ENCODE data around the gene DPH6. TPM values are rescaled to one million over a fixed set of nuclear protein-coding genes. Genes with fewer than 3 reads are reported as not detected.

DPH6 gene
- total RNA-seq, 1 experiment from 2014 or later = 31.7 TPM

DNA sequence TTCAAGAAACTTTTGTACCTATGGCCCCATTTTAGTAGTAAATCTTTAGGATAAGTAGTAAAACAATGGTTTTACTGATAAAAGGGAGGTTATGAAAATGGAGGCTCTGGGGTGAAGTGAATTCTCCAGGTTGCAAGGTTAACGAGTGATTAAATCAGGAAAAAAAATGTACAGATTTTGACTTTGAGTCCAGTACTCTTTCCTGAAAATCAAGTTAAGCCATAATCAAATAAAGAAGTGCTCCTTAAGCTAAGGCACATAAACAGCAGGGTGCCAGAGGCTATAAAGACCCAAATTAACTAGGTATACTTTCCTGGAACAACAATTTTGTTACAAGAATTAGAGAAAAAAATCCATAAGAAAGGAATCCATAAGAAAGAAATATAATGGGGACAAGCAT lies 114.7 kb downstream of the DPH6 start (continued):
- TF ChIP-seq, protein P1, sequence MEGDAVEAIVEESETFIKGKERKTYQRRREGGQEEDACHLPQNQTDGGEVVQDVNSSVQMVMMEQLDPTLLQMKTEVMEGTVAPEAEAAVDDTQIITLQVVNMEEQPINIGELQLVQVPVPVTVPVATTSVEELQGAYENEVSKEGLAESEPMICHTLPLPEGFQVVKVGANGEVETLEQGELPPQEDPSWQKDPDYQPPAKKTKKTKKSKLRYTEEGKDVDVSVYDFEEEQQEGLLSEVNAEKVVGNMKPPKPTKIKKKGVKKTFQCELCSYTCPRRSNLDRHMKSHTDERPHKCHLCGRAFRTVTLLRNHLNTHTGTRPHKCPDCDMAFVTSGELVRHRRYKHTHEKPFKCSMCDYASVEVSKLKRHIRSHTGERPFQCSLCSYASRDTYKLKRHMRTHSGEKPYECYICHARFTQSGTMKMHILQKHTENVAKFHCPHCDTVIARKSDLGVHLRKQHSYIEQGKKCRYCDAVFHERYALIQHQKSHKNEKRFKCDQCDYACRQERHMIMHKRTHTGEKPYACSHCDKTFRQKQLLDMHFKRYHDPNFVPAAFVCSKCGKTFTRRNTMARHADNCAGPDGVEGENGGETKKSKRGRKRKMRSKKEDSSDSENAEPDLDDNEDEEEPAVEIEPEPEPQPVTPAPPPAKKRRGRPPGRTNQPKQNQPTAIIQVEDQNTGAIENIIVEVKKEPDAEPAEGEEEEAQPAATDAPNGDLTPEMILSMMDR (IDR thresholded peaks at IDR 0.05) = no peak
- TF ChIP-seq RORB (CRISPR knock-in tag; IDR thresholded peaks at IDR 0.05) = no peak
- no peak for TF ChIP-seq SOX15 (CRISPR knock-in tag; IDR thresholded peaks at IDR 0.05)
- TF ChIP-seq, protein P2, sequence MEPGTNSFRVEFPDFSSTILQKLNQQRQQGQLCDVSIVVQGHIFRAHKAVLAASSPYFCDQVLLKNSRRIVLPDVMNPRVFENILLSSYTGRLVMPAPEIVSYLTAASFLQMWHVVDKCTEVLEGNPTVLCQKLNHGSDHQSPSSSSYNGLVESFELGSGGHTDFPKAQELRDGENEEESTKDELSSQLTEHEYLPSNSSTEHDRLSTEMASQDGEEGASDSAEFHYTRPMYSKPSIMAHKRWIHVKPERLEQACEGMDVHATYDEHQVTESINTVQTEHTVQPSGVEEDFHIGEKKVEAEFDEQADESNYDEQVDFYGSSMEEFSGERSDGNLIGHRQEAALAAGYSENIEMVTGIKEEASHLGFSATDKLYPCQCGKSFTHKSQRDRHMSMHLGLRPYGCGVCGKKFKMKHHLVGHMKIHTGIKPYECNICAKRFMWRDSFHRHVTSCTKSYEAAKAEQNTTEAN (CRISPR knock-in tag; IDR thresholded peaks at IDR 0.05) = no peak
- TF ChIP-seq, protein P3, sequence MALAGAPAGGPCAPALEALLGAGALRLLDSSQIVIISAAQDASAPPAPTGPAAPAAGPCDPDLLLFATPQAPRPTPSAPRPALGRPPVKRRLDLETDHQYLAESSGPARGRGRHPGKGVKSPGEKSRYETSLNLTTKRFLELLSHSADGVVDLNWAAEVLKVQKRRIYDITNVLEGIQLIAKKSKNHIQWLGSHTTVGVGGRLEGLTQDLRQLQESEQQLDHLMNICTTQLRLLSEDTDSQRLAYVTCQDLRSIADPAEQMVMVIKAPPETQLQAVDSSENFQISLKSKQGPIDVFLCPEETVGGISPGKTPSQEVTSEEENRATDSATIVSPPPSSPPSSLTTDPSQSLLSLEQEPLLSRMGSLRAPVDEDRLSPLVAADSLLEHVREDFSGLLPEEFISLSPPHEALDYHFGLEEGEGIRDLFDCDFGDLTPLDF (CRISPR knock-in tag; IDR thresholded peaks at IDR 0.05) = no peak
- no peak for TF ChIP-seq CREB1 (CRISPR knock-in tag; IDR thresholded peaks at IDR 0.05)
- TF ChIP-seq NR3C1 (CRISPR knock-in tag; conservative IDR thresholded peaks at IDR 0.05; ENCODE audit: low read depth) = no peak
- no peak for TF ChIP-seq ZNF416 (CRISPR knock-in tag; IDR thresholded peaks at IDR 0.05)

DNA sequence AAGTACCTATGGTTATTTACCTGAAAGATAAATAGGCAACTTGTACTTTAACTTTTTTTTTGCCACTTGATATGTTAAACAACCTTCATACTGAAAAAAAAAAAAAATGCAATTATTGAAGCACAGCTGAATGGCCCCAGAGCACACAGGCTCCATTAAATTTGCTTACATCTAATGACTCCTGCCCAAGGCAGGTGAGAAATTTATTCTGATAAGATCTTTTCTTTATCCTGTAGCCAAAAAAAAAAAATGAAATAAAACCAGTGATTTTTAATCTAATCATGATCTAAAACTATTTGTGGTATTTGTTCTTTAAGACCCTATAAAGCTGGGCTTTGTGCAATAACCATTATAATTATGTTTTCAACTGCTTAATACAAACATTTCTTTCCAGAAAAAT lies 115.7 kb downstream of the DPH6 start:
- ChIA-PET CTCF (interaction anchor here (0.5 to 1.6 kb wide), 2 partner anchors 14 to 249 kb away, joined by 5 to 7 read pairs; no protein-coding TSS in a partner anchor), POLR2A (no interaction called here)
- H3K4me1 Mint-ChIP-seq = peaks cover 19% of the 10 kb centered on the region
- DNase-seq (ENCODE audit: low spot score) (no peak), ATAC-seq (no peak)
- peaks cover 4% of the 10 kb centered on the region for H3K36me3 Mint-ChIP-seq
- TF ChIP-seq RELA (CRISPR knock-in tag; IDR thresholded peaks at IDR 0.05; ENCODE audit: borderline replicate concordance) (no peak), ZNF263 (CRISPR knock-in tag; IDR thresholded peaks at IDR 0.05; ENCODE audit: low read depth) (no peak), ZBTB21 (CRISPR knock-in tag; IDR thresholded peaks at IDR 0.05; ENCODE audit: borderline replicate concordance) (no peak), FOXP1 (CRISPR knock-in tag; IDR thresholded peaks at IDR 0.05; ENCODE audit: borderline replicate concordance) (no peak), NFE2L1 (CRISPR knock-in tag; IDR thresholded peaks at IDR 0.05) (no peak), RORB (CRISPR knock-in tag; IDR thresholded peaks at IDR 0.05) (no peak), ZNF232 (CRISPR knock-in tag; IDR thresholded peaks at IDR 0.05) (no peak), TP53 (CRISPR knock-in tag; IDR thresholded peaks at IDR 0.05) (no peak), PRRX2 (CRISPR knock-in tag; IDR thresholded peaks at IDR 0.05) (no peak), HMGA2 (CRISPR knock-in tag; IDR thresholded peaks at IDR 0.05) (no peak), ETV6 (CRISPR knock-in tag; IDR thresholded peaks at IDR 0.05) (no peak), GRHL2 (CRISPR knock-in tag; IDR thresholded peaks at IDR 0.05; ENCODE audit: insufficient replicate concordance, severe bottlenecking) (no peak), CBFB (CRISPR knock-in tag; IDR thresholded peaks at IDR 0.05; ENCODE audit: low read depth) (no peak), TCF7 (CRISPR knock-in tag; IDR thresholded peaks at IDR 0.05; ENCODE audit: low read depth) (no peak), FOXJ3 (CRISPR knock-in tag; IDR thresholded peaks at IDR 0.05; ENCODE audit: borderline replicate concordance) (no peak), CREM (CRISPR knock-in tag; IDR thresholded peaks at IDR 0.05) (no peak)
- TF ChIP-seq, protein P4, sequence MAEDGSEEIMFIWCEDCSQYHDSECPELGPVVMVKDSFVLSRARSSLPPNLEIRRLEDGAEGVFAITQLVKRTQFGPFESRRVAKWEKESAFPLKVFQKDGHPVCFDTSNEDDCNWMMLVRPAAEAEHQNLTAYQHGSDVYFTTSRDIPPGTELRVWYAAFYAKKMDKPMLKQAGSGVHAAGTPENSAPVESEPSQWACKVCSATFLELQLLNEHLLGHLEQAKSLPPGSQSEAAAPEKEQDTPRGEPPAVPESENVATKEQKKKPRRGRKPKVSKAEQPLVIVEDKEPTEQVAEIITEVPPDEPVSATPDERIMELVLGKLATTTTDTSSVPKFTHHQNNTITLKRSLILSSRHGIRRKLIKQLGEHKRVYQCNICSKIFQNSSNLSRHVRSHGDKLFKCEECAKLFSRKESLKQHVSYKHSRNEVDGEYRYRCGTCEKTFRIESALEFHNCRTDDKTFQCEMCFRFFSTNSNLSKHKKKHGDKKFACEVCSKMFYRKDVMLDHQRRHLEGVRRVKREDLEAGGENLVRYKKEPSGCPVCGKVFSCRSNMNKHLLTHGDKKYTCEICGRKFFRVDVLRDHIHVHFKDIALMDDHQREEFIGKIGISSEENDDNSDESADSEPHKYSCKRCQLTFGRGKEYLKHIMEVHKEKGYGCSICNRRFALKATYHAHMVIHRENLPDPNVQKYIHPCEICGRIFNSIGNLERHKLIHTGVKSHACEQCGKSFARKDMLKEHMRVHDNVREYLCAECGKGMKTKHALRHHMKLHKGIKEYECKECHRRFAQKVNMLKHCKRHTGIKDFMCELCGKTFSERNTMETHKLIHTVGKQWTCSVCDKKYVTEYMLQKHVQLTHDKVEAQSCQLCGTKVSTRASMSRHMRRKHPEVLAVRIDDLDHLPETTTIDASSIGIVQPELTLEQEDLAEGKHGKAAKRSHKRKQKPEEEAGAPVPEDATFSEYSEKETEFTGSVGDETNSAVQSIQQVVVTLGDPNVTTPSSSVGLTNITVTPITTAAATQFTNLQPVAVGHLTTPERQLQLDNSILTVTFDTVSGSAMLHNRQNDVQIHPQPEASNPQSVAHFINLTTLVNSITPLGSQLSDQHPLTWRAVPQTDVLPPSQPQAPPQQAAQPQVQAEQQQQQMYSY (CRISPR knock-in tag; IDR thresholded peaks at IDR 0.05) = no peak
- H3K27me3 Mint-ChIP-seq (ENCODE audit: low read depth) = no peaks in the 10 kb centered on the region
- no peak overlapping the region for H3K27ac Mint-ChIP-seq
- peaks cover 4% of the 10 kb centered on the region; the same call in 1 of the 2 replicates for H3K9me3 Mint-ChIP-seq
- H3K4me3 Mint-ChIP-seq = no peak overlapping the region
